ENCODE measurements around the gene AGK.
A peak's percentile ranks its signal among the peaks of the same experiment; 100 is the strongest.
"Not testable (repeated sequence)": the region's sequence is repeated elsewhere in the genome, so short reads cannot be mapped to it uniquely, and the experiment has no call there.

AGK gene

GRCh38 chr7:141634065-141634464 is 82.9 kb downstream of the AGK start:
- no peak for TF ChIP-seq CTCF (IDR thresholded peaks at IDR 0.05; ENCODE audit: extremely low read depth, insufficient read depth, missing control alignments)
- no peak for DNase-seq (ENCODE audit: low spot score)
- in situ Hi-C loops (cut with MboI; ENCODE audit: low pct_unique_long_range_greater_than_20kb, low sequenced_read_pairs, unreplicated experiment): no loop called here

DNA sequence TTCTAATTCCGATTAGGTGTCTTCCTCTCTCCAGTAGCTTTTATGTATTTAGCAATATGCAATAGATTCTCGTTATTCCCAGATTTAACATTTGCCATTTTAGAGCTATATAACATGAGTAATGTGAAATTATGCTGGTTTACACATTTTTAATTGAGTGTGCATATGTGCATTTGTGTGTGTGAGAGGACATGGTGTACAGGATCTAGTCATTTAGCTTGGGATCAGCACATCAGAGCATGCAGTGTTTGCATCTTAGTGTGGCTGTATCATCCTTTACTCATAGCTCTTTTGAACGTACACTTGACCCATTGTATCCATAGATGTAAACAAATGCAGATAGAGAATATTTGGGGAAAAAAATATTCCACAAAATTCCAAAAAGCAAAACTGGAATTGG is 84.8 kb downstream of the AGK start:
- in situ Hi-C loops (cut with MboI; ENCODE audit: low pct_unique_long_range_greater_than_20kb, low sequenced_read_pairs, unreplicated experiment): no loop called here
- TF ChIP-seq CTCF (IDR thresholded peaks at IDR 0.05; ENCODE audit: extremely low read depth, insufficient read depth, missing control alignments): no peak

DNA sequence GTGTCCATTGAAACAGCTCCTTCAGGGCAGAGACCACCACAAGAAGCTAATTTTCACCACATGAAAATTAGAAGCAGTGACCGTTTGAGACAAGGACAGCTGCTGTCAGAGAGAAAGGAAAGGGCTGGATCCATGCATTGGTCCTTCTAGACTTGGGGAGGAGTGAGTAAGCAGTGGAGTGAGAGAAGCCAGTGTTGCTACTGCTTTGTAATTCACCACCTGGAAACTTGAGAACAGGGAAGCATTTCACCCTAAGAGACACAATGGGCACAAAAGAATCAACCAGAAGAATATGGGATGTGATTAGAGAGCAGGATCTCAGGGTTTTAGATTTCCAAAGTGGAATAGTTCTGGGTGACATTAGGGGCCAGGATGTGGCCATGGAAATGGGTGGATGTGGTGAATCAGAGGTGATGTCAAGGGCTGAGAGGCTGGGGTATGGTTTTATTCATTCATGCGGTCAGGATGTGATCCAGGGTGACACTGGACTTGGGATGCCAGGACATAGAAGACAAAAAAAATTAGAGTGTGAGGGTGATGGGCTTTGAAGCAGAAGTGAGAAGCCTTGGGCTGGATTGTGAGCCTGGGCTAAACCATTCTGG is 89.1 kb downstream of the AGK start:
- no peak for TF ChIP-seq CTCF (IDR thresholded peaks at IDR 0.05; ENCODE audit: extremely low read depth, insufficient read depth, missing control alignments)
- no peak for DNase-seq (ENCODE audit: low spot score)
- in situ Hi-C loops (cut with MboI; ENCODE audit: low pct_unique_long_range_greater_than_20kb, low sequenced_read_pairs, unreplicated experiment): no loop called here

More for the DNA sequence above, 84.8 kb downstream of the AGK start:
- no peak for DNase-seq (ENCODE audit: low spot score)

DNA sequence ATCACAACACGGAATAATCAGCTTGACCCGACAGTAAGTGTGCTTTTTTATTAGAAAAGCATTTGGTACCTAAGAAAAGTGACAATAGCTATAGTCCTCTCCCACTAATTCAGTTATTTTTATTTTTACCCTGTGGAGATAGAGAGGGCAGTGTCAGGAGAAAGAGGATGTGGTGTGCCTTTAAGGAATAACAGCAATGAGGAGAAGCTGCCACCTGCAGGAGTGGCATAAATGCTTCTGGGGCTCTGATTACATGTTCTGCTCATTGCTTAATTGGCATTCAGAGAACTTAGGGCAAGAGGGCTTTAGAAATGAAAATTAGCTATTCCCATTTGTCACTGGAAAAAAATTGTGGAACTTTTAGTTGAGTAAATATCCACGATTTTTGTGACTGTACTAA is 90.7 kb downstream of the AGK start:
- TF ChIP-seq CTCF (IDR thresholded peaks at IDR 0.05; ENCODE audit: extremely low read depth, insufficient read depth, missing control alignments): peak; percentile 4
- no peak for DNase-seq (ENCODE audit: low spot score)
- in situ Hi-C loops (cut with MboI; ENCODE audit: low pct_unique_long_range_greater_than_20kb, low sequenced_read_pairs, unreplicated experiment): no loop called here

DNA sequence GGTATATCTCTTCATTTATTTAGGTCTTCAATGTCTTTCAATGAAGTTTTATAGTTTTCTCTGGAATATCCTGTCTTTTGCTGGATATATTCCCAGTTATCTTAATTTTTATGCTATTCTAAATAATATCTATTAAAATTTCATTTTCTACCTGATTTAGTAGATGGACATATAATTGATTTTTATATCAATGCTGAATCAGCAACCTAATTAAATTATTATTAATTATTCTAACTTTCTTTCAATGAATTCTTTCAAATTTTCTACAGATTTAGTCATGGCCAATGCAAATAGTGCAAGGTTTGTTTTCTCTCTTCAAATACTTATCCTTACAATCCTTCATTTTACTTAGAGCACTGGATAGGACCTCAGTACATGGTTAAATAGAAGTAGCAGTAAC is 94.0 kb downstream of the AGK start:
- no peak for TF ChIP-seq CTCF (IDR thresholded peaks at IDR 0.05; ENCODE audit: extremely low read depth, insufficient read depth, missing control alignments)
- in situ Hi-C loops (cut with MboI; ENCODE audit: low pct_unique_long_range_greater_than_20kb, low sequenced_read_pairs, unreplicated experiment): no loop called here

DNA sequence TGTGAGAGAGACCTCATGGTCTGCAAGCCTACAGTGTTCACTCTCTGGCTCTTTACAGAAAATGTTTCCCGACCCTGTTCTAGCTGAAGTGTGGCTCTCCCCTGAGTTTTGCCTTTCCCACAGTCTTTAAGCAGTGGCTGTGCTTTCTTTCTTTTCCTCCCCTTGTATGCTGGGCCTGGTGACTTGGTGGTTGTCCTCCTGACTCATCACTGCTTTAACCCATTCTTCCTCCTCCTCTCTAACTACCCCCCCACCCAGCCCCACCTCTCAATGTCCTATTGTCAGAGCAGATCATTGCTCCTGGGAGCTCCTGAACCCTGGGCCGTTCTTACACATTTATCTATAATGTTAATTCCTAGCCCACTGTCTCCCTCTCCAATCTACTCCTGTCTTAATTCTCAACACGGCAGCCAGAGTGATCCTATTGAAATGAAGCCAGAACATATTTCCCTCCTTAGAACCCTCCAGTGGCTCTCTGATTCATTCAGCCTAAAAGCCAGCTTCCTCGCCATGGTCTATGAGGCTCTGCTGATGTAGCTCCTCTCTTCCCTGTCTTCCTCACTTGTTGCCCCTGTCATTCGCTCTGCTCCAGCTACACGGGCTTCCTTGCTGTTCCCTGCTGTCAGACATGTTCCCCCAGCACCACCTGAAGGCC is 95.7 kb downstream of the AGK start:
- TF ChIP-seq CTCF (IDR thresholded peaks at IDR 0.05; ENCODE audit: extremely low read depth, insufficient read depth, missing control alignments): no peak
- in situ Hi-C loops (cut with MboI; ENCODE audit: low pct_unique_long_range_greater_than_20kb, low sequenced_read_pairs, unreplicated experiment): no loop called here
- no peak for DNase-seq (ENCODE audit: low spot score)

More for the DNA sequence above, 94.0 kb downstream of the AGK start:
- no peak for DNase-seq (ENCODE audit: low spot score)

DNA sequence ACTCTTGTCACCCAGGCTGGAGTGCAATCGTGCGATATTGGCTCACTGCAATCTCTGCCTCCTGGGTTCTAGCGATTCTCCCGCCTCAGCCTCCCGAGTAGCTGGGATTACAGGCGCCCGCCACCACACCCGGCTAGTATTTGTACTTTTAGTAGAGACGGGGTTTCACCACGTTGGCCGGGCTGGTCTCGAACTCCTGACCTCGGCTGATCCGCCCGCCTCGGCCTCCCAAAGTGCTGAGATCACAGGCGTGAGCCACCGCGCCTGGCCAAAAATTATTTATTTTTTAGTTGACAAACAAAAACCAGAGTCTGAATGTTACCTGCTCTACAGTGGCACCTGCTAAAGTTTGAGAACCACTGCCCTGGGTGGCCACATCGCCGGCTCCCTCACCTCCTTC is 96.5 kb downstream of the AGK start:
- DNase-seq (ENCODE audit: low spot score); in situ Hi-C loops (cut with MboI; ENCODE audit: low pct_unique_long_range_greater_than_20kb, low sequenced_read_pairs, unreplicated experiment): not testable (repeated sequence)

Data from GM13977 (cell line).